Fibroblast of skin of left biceps (primary cell): Measurements from ENCODE around the gene MAP4.
"Not testable (repeated sequence)": the region's sequence is repeated elsewhere in the genome, so short reads cannot be mapped to it uniquely, and the experiment has no call there.

ENCODE experiments used
- DNase-seq, 2 experiments: peaks; one replicate each; pipeline ENCODE4 v3.0.0-alpha.2; 2013; ENCODE audit warnings: low read depth in 2 of 2

MAP4 gene, protein sequence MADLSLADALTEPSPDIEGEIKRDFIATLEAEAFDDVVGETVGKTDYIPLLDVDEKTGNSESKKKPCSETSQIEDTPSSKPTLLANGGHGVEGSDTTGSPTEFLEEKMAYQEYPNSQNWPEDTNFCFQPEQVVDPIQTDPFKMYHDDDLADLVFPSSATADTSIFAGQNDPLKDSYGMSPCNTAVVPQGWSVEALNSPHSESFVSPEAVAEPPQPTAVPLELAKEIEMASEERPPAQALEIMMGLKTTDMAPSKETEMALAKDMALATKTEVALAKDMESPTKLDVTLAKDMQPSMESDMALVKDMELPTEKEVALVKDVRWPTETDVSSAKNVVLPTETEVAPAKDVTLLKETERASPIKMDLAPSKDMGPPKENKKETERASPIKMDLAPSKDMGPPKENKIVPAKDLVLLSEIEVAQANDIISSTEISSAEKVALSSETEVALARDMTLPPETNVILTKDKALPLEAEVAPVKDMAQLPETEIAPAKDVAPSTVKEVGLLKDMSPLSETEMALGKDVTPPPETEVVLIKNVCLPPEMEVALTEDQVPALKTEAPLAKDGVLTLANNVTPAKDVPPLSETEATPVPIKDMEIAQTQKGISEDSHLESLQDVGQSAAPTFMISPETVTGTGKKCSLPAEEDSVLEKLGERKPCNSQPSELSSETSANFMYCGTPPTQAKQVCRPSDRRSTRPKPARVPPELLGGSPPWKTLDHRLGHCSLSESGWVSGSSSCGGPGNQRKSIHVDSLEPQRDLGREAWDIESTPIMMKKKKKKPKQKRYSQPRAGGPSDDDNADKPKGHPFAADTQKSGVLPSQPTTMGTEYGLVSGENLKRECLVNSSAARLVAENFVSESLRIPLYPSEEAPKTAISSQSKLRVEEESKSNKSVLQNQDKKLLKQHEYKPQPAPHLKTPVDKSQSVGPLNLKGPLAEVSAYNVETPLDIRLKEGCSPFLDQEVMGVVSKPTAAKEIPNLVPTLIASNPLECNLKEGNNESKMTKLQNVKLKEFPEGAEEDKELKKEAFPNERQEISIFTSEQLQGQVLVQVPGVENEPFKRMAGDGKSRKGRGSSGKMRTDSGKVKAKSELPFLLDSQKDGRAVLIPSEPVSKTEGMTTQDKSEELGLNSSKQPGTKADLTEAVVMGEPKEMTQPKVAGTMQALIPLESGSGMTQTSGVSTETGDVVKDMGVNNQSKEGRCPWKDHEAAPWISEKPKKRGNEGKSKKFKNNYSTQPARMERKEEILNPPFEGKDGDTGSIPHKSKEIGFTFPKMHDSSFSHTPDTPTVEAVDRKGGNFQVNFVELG (N-terminal part only)

GRCh38 chr3:48016301-48016973, at the start of gene MAP4:
TSS of gene MAP4 (minus strand) at chr3:48016416. CDS start at chr3:47998860, 17,556 bp downstream.
- peak in 1 of 2 experiments; percentile 31 for DNase-seq

GRCh38 chr3:48065035-48065434, 48.8 kb upstream of the MAP4 start:
- DNase-seq = no peak

- DNase-seq = no peak
Observed at GRCh38 chr3:48064292-48064829, 48.1 kb upstream of the MAP4 start.

DNA sequence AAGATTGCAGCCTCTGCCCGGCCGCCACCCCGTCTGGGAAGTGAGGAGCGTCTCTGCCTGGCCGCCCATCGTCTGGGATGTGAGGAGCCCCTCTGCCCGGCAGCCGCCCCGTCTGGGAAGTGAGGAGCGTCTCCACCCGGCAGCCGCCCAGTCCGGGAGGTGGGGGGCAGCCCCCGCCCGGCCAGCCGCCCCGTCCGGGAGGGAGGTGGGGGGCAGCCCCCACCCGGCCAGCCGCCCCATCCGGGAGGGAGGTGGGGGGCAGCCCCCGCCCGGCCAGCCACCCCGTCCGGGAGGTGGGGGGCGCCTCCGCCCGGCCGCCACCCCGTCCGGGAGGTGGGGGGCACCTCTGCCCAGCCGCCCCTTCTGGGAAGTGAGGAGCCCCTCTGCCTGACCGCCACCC, 45.4 kb upstream of the MAP4 start:
- not testable (repeated sequence) for DNase-seq

DNA sequence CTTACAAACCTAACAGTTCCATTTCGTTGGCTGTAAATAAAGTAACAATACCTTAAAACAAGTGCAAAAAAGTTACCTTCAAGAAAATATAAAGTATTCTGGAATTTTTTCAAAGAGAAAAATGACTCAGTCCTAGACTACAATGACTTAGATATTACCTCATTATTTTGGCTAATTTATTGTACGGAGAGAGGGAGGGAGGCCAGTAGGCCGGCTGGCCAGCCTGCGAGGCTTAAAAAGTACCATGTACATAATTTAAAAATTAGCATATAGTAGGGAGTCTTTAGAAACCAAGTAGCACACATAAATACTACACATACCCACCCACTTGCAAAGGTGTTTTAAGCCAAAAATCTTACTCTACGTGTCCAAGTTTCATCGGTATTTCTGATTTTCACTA, 41.9 kb upstream of the MAP4 start:
- no peak for DNase-seq

DNA sequence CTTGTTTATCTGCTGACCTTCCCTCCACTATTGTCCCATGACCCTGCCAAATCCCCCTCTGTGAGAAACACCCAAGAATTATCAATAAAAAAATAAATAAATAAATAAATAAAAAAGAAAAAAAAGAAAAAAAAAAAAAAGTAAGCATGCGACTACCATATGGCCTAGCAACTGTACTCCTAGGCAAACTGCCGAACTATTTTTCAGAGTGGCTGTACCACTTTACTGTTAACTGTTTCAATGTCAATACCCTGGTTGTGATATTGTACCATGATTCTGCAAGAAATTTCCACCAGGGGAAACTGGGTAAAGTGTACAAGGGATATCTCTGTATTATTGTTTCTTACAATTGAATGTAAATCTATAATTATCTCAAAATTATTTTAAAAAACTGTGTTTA, 41.3 kb upstream of the MAP4 start:
- DNase-seq = no peak

DNA sequence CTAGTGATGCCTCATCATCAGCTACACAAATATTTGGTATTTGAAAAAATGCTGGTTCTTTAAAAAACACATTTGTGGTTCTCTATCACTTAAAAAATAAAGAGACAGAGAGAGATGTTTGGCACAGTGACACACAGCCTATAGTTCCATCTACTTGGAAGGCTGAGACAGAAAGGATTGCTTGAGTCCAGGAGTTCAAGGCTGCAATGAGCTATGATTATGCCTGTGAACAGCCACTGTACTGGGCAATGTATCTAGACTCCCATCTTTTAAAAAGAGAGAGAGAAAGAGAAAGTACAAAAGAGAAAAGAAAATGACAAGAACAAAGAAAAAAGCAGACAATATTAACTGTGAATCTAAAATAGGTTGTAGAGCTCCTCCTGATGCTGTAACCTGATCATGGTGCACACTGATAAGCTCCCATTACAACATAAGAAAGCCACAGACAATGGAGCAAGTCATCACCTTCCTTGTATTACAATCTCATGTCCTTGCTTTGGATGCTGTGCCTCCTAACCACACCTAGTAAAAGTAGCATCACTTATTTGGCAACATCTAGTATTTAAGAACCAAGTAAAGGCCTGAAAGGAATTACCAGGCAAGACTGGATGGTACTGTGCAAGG, 31.7 kb upstream of the MAP4 start:
- DNase-seq = no peak

- no peak for DNase-seq
Observed at GRCh38 chr3:48042071-48042760, 26.0 kb upstream of the MAP4 start.

- peak in 1 of 2 experiments; percentile 29 for DNase-seq
Observed at GRCh38 chr3:48039487-48040190, 23.4 kb upstream of the MAP4 start.

- DNase-seq = no peak
Observed at GRCh38 chr3:48038971-48039481, 22.8 kb upstream of the MAP4 start.

DNA sequence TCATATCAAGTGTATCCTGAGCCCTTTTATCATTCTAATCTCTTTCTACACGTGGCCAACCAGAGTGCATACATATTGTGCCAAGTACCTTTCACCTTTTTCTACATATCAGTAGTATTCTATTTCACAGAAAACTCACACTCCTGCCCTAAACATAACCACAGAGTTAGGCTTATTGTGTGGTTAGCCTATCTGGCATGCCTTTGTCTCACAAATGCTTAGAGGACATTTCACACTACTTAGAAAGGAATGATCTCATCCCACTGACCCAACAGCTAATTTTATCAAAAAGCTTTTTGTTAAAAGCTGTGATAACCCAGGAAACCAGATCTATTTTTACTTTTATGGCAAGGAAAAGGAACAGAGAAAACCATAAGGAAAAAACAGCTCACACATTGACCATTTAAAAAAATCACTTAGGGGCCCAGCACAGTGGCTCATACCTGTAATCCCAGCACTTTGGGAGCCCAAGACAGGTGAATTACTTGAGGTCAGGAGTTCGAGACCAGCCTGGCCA, 17.8 kb upstream of the MAP4 start:
- peak in 1 of 2 experiments; percentile 21 for DNase-seq

DNA sequence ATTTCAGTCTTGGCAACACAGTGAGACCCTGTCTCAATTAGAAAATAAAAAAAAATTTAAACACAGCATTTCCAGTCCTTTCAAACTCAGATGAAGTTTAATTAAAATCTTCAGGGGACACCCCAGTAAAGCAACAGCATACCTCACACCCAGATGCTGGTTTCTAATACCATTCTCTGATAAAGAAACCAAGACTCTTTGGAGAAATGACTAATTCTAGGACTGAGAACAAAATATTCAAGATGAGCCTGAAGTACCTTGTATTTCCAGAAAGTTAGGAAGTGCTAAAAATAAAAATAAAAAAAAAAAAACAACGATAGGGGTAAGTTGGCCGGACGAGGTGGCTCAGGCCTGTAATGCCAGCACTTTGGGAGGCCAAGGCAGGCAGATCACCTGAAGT, 14.0 kb upstream of the MAP4 start:
- DNase-seq = no peak

DNA sequence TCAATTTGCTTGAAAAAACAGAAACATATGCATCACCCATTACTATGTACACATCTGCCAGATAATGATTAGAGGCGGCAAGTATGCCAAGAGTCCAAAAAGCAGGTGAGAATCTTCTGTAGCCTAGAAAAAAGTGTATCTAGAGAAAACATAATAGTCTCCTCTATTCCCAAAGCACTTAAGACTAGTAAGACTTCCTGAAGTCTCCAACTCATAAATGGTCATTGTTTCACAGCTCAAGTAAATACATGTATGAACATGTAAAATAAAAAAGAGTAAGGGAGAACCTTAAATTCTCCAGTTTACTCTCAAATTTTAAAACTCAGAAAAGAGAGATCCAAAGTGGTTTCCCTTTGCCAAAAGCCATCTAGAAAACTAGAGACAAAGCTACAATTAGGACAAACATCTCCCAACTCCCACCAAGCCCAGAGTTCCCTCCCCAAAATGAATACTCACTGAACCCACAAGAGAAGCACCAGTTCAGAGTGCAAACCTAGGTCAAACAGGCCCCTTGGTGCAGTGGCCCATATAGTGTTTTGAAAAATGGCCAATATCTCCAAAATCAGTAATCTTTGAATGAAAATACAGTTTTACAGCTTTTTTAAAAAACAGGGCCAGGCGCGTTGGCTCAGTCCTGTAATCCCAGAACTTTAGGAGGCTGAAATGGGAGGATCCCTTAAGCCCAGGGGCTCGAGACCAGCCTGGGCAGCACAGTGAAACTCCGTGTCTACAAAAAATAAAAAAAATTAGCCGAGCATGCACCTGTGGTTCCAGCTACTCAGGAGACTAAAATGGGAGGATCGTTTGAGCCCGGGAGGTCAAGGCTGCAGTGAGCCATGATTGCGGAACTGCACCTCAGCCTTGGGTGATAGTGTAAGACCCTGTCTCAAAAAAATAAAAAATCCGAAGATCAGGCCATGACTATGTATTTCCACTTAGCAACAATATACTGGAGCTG, 11.0 kb upstream of the MAP4 start:
- no peak for DNase-seq

DNA sequence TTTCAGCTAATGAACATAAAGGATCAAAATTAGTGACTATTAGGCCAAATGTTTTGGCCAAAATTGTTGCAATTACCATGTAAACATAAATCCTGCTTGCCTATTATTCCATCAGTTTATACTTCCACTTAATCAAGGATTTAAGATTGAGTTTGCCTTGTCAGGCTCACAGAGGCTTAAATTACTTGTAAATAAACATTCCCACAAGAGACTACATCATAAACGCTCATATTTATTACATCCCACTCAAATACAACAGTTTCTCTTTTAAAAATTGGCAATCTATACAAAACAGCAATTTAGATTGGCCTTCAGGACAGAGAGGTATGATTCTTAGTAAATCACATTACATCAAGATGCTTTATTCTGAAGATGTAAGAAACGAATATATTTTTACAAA, 9.9 kb upstream of the MAP4 start:
- no peak for DNase-seq

- no peak for DNase-seq
Observed at GRCh38 chr3:48024401-48024800, 8.2 kb upstream of the MAP4 start.

DNA sequence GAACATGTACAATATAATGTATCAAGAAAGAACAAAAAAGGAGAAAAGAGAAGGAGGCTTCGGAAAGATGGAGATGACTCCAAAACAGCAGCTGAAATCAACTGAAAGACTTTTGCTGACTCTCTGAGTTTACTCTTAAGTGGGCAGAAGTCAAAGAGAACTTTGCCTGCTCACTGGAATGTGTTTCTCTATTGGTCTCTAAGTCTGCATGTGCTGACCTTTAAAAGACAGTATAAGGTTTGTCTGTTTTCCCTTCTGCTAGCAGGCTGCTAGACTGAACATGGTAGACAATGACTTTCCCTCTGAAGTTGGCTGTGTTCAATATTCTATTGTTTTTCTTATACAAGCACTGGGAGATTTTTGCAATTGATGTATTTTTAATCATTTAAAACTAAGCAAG, 7.2 kb upstream of the MAP4 start:
- no peak for DNase-seq

- DNase-seq = no peak
Observed at GRCh38 chr3:48022178-48022577, 6.0 kb upstream of the MAP4 start.

DNA sequence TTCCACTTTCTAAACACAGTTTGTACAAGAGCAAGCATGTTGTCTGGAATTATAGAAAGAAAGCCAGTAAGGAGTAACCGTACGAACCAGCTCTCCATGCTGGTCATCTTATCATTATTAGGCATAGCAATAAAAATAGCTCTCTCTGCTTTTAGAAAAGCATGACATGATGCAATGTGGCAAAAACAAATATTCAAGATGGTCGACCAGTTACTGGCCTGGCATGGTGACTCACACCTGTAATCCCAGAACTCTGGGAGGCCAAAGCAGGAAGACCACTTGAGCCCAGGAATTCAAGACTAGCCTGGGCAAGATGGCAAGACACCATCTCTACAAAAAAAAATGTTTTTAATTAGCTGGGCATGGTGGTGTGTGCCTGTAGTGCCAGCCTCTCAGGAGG, 2.6 kb upstream of the MAP4 start:
- DNase-seq = no peak
